Measurements from ENCODE around the gene KLF7. TPM values are rescaled to one million over a fixed set of nuclear protein-coding genes. Genes with fewer than 3 reads are reported as not detected.

The KLF7 gene
- total RNA-seq, 2 experiments from 2014 or later = 28.3 to 31.4 TPM

GRCh38 chr2:207093234-207093633 is 72.5 kb downstream of the KLF7 start:
- Mint-ChIP-seq H3K27me3 (no peaks in the 10 kb centered on the region), H3K4me3 (no peak overlapping the region), H3K36me3 (ENCODE audit: low read depth) (peaks cover 48% of the 10 kb centered on the region), H3K9me3 (peaks cover 11% of the 10 kb centered on the region), H3K4me1 (peaks cover 23% of the 10 kb centered on the region), H3K27ac (no peak overlapping the region)
- POLR2A ChIA-PET = no interaction called here
- CTCF ChIA-PET = no interaction called here
- DNase-seq = no peak

- H3K36me3 Mint-ChIP-seq (ENCODE audit: low read depth) = peaks cover 51% of the 10 kb centered on the region
- peaks cover 26% of the 10 kb centered on the region for H3K4me1 Mint-ChIP-seq
- POLR2A ChIA-PET = no interaction called here
Observed at GRCh38 chr2:207092818-207093217, 72.9 kb downstream of the KLF7 start.

DNA sequence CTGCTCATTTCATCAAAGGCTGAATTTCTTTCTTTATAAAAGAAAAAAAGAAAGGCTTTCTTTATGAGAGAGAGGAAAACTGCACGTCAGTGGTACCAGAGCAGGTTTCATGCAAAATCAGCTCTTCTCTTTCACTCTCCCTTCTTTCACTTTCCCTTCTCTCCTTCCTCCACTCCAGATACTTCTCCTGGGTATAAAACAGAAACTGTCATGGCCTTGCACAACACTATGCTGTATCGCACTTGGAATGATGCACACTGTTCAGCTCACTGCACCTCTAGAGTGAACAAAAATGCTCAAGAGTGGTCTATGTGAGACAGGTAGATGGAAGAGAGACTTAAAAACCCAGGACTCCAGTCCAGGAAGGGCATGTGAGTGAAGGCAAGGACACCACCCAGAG is 73.8 kb downstream of the KLF7 start:
- CTCF ChIA-PET = no interaction called here
- DNase-seq = no peak
- Mint-ChIP-seq H3K4me1 (peaks cover 26% of the 10 kb centered on the region), H3K4me3 (no peak overlapping the region), H3K27ac (no peak overlapping the region), H3K27me3 (no peaks in the 10 kb centered on the region), H3K36me3 (ENCODE audit: low read depth) (peaks cover 51% of the 10 kb centered on the region), H3K9me3 (peaks cover 11% of the 10 kb centered on the region)
- POLR2A ChIA-PET = no interaction called here

More at GRCh38 chr2:207092818-207093217, 72.9 kb downstream of the KLF7 start:
- Mint-ChIP-seq H3K27ac (no peak overlapping the region), H3K9me3 (peaks cover 11% of the 10 kb centered on the region), H3K27me3 (no peaks in the 10 kb centered on the region), H3K4me3 (no peak overlapping the region)
- DNase-seq = no peak
- CTCF ChIA-PET = no interaction called here

DNA sequence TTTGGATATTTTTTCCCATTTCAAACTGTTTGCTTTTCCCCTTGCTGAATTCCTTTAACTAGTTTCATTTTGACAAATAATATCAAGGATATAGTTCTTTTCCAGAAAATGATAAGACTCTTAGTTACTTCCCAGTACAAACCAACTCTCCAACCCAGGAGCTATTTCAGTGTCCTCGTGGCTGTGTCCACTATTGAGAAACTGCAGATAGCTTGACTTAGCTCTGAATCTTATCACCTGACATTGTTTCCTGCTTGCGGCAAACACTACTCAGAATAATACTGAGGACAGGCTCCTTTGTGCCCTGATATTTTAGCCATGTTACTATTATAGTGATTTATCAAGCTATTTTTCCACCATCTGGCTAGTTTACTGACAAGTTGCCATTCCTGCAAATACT is 74.6 kb downstream of the KLF7 start:
- Mint-ChIP-seq H3K36me3 (ENCODE audit: low read depth) (peaks cover 53% of the 10 kb centered on the region), H3K4me1 (peaks cover 26% of the 10 kb centered on the region), H3K4me3 (no peak overlapping the region), H3K27ac (no peak overlapping the region), H3K27me3 (no peaks in the 10 kb centered on the region), H3K9me3 (peaks cover 11% of the 10 kb centered on the region)
- no peak for DNase-seq
- CTCF ChIA-PET = no interaction called here
- POLR2A ChIA-PET = no interaction called here

GRCh38 chr2:207090389-207090788 is 75.4 kb downstream of the KLF7 start:
- ChIA-PET POLR2A (interaction anchor here (0.9 kb wide), 1 partner anchor 76 kb away, joined by 3 read pairs; the partner anchor contains the start of gene KLF7), CTCF (no interaction called here)
- H3K27ac Mint-ChIP-seq = no peak overlapping the region
- H3K36me3 Mint-ChIP-seq (ENCODE audit: low read depth) = peaks cover 56% of the 10 kb centered on the region
- H3K4me1 Mint-ChIP-seq = peaks cover 26% of the 10 kb centered on the region
- no peaks in the 10 kb centered on the region for H3K27me3 Mint-ChIP-seq
- no peak overlapping the region for H3K4me3 Mint-ChIP-seq
- no peak for DNase-seq
- H3K9me3 Mint-ChIP-seq = peaks cover 11% of the 10 kb centered on the region

- peaks cover 26% of the 10 kb centered on the region for H3K4me1 Mint-ChIP-seq
Observed at GRCh38 chr2:207088839-207089238, 76.9 kb downstream of the KLF7 start.

GRCh38 chr2:207088276-207088675 is 77.5 kb downstream of the KLF7 start:
- ChIA-PET CTCF (no interaction called here), POLR2A (interaction anchor here (1.0 kb wide), 1 partner anchor 15 kb away, joined by 3 read pairs; no protein-coding TSS in a partner anchor)
- Mint-ChIP-seq H3K36me3 (ENCODE audit: low read depth) (peaks cover 55% of the 10 kb centered on the region), H3K27ac (no peak overlapping the region), H3K4me1 (peaks cover 26% of the 10 kb centered on the region), H3K27me3 (no peaks in the 10 kb centered on the region), H3K9me3 (peaks cover 7% of the 10 kb centered on the region), H3K4me3 (no peak overlapping the region)
- no peak for DNase-seq

More at GRCh38 chr2:207088839-207089238, 76.9 kb downstream of the KLF7 start:
- CTCF ChIA-PET = no interaction called here
- no peak for DNase-seq
- Mint-ChIP-seq H3K9me3 (peaks cover 10% of the 10 kb centered on the region), H3K4me3 (no peak overlapping the region), H3K27ac (no peak overlapping the region), H3K27me3 (no peaks in the 10 kb centered on the region), H3K36me3 (ENCODE audit: low read depth) (peaks cover 57% of the 10 kb centered on the region)
- POLR2A ChIA-PET = interaction anchor here (1.0 kb wide), 1 partner anchor 16 kb away, joined by 3 read pairs; no protein-coding TSS in a partner anchor

GRCh38 chr2:207087046-207087902 is 78.5 kb downstream of the KLF7 start:
- Mint-ChIP-seq H3K9me3 (peaks cover 3% of the 10 kb centered on the region), H3K4me3 (no peak overlapping the region), H3K27ac (no peak overlapping the region), H3K27me3 (no peaks in the 10 kb centered on the region), H3K36me3 (ENCODE audit: low read depth) (peaks cover 61% of the 10 kb centered on the region), H3K4me1 (peaks cover 26% of the 10 kb centered on the region)
- DNase-seq = no peak
- POLR2A ChIA-PET = no interaction called here
- CTCF ChIA-PET = no interaction called here

- Mint-ChIP-seq H3K4me1 (peaks cover 21% of the 10 kb centered on the region), H3K9me3 (no peaks in the 10 kb centered on the region), H3K36me3 (ENCODE audit: low read depth) (peaks cover 67% of the 10 kb centered on the region), H3K4me3 (no peak overlapping the region), H3K27me3 (no peaks in the 10 kb centered on the region), H3K27ac (no peak overlapping the region)
- no peak for DNase-seq
- ChIA-PET POLR2A (no interaction called here), CTCF (no interaction called here)
Observed at GRCh38 chr2:207086136-207086535, 79.6 kb downstream of the KLF7 start.

GRCh38 chr2:207085110-207085509 is 80.6 kb downstream of the KLF7 start:
- POLR2A ChIA-PET = no interaction called here
- Mint-ChIP-seq H3K27me3 (no peaks in the 10 kb centered on the region), H3K36me3 (ENCODE audit: low read depth) (peaks cover 67% of the 10 kb centered on the region), H3K4me3 (no peak overlapping the region), H3K9me3 (no peaks in the 10 kb centered on the region), H3K27ac (no peak overlapping the region), H3K4me1 (peaks cover 14% of the 10 kb centered on the region)
- DNase-seq = no peak
- CTCF ChIA-PET = no interaction called here

DNA sequence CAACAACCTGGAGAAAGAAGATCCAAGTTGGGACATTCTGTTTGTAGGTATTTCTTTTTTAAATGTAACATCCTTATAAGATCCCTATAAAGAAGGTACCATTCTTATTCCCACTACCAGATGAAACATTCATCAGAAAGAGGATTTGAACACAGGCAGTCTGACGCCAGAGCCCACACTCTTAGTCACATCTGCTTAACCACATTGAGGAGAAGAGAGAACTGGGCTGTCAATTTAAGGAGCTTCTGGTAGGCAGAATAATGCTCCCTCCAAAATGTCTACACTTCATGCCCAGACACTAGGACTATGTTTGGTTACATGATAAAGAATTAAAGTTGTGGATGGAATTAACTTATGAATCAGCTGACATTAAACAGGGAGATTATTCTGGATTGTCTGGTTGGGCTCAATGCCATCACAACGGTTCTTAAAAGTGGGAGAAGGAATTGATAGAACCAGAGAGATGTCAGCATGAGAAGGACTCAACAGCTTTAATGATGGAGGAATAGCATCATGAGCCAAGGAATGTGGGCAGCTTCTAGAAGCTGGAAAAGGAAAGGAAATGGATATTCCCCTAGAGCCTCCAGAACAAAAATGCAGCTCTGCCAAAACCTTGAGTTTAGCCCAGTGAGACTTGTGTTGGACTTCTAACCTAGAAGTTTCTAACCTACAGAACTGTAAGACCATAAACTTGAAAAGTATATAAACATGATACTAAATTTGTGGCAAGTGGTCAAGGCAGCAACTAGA is 82.2 kb downstream of the KLF7 start:
- Mint-ChIP-seq H3K27me3 (no peaks in the 10 kb centered on the region), H3K27ac (no peak overlapping the region), H3K36me3 (ENCODE audit: low read depth) (peaks cover 69% of the 10 kb centered on the region), H3K4me3 (no peak overlapping the region), H3K9me3 (no peaks in the 10 kb centered on the region), H3K4me1 (peaks cover 4% of the 10 kb centered on the region)
- CTCF ChIA-PET = no interaction called here
- POLR2A ChIA-PET = interaction anchor here (1.0 kb wide), 1 partner anchor 19 kb away, joined by 3 read pairs; no protein-coding TSS in a partner anchor
- DNase-seq = no peak

GRCh38 chr2:207082619-207083018 is 83.1 kb downstream of the KLF7 start:
- no peak for DNase-seq
- no peaks in the 10 kb centered on the region for H3K4me1 Mint-ChIP-seq
- peaks cover 67% of the 10 kb centered on the region for H3K36me3 Mint-ChIP-seq (ENCODE audit: low read depth)
- no peak overlapping the region for H3K27ac Mint-ChIP-seq
- no peaks in the 10 kb centered on the region for H3K9me3 Mint-ChIP-seq
- ChIA-PET POLR2A (interaction anchor here (1.0 kb wide), 1 partner anchor 83 kb away, joined by 5 read pairs; the partner anchor contains the start of gene KLF7), CTCF (no interaction called here)
- H3K27me3 Mint-ChIP-seq = no peaks in the 10 kb centered on the region
- H3K4me3 Mint-ChIP-seq = no peak overlapping the region

DNA sequence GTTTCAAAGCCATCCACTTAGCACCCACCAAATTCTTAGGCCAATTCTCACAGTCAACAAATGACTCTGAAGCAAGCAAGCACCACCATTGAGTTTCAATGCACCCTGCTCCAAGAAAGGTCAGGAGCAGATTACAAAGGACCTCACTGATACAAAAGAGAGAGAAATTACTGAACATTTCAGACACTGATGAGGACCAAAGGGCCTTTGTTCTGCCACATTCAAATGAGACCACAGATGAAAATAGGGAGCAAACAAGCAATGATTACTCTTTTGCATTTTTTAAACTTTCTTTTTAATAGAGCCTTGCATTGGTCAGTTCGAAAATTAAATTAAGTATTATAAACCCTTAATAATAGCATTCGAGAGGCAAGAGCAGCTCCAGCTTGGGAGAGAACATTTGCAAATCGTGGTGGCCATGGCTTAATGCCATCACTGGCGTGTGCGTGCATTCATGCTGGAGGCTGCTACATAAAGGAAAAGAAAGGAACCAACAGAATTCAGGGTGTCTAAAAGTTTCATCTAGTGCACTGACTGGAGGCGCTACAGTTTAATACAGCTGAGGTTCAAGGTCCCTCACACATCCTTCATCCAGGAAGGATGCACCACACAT is 87.5 kb downstream of the KLF7 start:
- Mint-ChIP-seq H3K27ac (no peak overlapping the region), H3K4me3 (no peak overlapping the region), H3K4me1 (peaks cover 23% of the 10 kb centered on the region), H3K27me3 (no peaks in the 10 kb centered on the region), H3K9me3 (no peaks in the 10 kb centered on the region), H3K36me3 (ENCODE audit: low read depth) (peaks cover 54% of the 10 kb centered on the region)
- CTCF ChIA-PET = no interaction called here
- DNase-seq = no peak
- POLR2A ChIA-PET = interaction anchor here (1.7 kb wide), 1 partner anchor 86 kb away, joined by 3 read pairs; no protein-coding TSS in a partner anchor
